HS-5 (cell line): Measurements from ENCODE around the gene FOXA2.
"Not testable (repeated sequence)": the region's sequence is repeated elsewhere in the genome, so short reads cannot be mapped to it uniquely, and the experiment has no call there.

ENCODE experiments used
- DNase-seq: peaks from one replicate; pipeline ENCODE4 v3.0.0-alpha.2; 2012; ENCODE audit warnings: low read depth

FOXA2 gene

GRCh38 chr20:22567944-22568871 is 16.2 kb downstream of the FOXA2 start:
- no peak for DNase-seq

GRCh38 chr20:22566876-22567658 is 17.3 kb downstream of the FOXA2 start:
- DNase-seq, result no peak

GRCh38 chr20:22563062-22563965 is 21.1 kb downstream of the FOXA2 start:
- no peak for DNase-seq

DNA sequence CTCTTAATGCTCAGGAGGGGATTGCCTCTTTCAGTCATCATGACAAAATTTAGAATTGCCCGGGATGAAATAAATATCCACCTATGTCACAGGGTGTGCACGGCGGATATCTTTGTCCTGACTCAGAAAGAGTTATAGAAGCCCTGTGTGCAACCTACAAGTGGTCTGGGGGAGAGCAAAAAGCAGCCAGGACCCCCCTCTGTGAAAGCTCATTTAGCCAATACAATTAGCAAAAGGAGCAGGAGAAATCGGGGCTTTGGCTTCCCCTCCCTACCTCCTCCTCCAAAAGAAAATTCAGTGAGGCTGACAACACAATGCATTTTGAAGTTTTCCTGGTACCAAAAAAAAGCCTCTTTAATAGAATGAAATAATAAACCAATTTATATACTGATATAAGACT is 21.8 kb downstream of the FOXA2 start:
- DNase-seq, result no peak

GRCh38 chr20:22561965-22562577 is 22.3 kb downstream of the FOXA2 start:
- DNase-seq, result no peak

DNA sequence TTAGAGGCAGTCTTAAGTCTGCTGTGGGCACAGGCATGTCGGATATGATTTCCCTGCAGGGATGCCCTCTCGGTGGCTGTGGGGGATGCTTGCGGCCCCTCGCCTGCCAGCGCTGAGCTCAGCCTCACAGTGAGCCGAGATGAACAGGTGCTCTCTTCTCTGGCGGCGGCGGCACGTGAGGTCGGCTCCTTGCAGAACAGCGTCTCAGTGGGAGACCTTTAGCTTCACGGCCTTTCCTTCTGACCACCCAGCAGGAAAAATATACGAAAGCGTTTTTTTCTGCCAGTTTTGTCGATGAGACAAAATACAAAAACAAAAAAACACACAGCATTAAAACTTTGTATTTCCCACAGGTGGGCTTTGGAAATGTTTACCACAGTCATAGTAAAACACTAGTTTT is 23.6 kb downstream of the FOXA2 start:
- DNase-seq, result no peak

GRCh38 chr20:22559711-22560318 is 24.6 kb downstream of the FOXA2 start:
- DNase-seq, result no peak

- DNase-seq, result no peak
Measured at GRCh38 chr20:22557403-22558276, 26.7 kb downstream of the FOXA2 start.

DNA sequence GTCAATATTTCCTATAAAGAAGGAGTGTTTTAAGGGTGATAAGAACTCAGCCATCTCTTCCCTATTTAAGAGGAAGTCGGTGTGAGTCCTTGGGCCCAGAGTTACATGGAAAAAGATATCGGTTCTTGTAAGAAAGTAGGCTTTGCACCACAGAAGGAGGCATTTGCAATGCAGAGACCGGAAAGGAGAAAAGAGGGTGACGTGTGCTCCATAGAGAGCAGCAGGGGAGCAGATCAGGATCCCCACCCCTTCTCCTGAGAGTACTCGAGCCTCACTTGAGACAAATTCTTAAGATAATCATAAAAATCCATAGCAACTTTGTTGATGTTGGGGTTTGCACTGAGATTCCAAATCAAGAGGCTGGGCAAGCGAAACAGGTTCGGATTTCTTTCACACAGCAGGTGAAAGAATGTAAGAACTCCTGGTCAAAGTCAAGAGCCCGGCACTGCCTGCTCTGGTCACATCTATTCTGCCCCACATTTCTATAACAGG is 27.8 kb downstream of the FOXA2 start:
- DNase-seq, result no peak

GRCh38 chr20:22555791-22556564 is 28.4 kb downstream of the FOXA2 start:
- DNase-seq, result no peak

- DNase-seq, result no peak
Measured at GRCh38 chr20:22554391-22554790, 30.0 kb downstream of the FOXA2 start.

GRCh38 chr20:22550514-22550913 is 33.9 kb downstream of the FOXA2 start:
- not testable (repeated sequence) for DNase-seq

DNA sequence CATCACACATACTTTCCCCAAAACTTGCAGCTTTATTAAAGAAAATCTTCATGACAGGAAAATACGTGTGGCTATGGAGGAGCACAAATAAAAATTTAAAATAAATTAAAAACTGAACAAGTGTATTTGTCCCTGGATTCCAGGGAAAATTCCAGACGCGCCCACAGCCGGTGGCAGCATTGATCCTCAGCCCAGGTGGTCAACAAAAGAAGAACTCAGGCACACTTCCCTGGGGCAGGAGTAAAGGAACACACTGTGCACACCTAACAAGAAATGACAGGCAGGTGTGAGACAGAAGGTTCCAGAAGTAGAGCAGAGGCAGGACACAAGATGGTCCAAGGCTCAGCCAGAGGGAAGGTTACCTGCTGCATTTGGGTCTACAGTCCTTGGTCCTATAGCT is 36.3 kb downstream of the FOXA2 start:
- DNase-seq, result no peak

DNA sequence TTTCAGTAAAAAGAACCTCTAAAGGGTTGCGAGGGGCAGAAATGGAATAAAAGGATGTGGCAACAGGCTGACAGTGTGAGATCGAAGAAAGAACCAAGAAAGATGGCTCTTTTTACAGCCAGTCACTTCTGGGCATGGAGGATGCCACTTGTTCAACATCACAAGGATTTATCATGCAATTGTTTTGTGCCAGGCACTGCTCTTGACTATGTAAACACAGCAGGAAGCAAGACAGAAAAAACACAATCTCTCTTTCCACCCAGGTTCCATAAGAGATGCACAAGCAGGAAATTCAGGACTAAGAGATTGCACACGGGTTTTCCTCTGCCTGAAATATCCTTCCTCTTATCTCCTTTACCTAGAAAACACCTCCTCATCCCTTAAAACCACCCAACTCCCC is 38.0 kb downstream of the FOXA2 start:
- DNase-seq, result no peak

DNA sequence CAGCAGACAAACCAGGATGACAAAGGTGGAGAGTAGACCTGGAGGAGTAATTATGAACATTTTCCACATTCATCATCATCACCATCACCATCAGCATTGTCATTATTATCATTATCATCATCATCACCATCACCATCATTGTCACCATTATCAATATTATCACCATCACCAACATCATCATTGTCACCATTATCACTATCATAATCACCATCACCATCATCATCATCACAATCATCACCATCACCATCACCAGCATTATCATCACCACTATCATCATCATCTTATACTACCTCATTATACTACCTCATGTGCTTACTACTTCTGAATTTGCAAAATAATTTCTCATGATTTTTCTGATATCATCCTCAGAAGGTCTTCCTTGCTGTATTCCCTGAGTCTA is 39.3 kb downstream of the FOXA2 start:
- DNase-seq, result no peak

GRCh38 chr20:22544462-22544861 is 39.9 kb downstream of the FOXA2 start:
- DNase-seq, result no peak

DNA sequence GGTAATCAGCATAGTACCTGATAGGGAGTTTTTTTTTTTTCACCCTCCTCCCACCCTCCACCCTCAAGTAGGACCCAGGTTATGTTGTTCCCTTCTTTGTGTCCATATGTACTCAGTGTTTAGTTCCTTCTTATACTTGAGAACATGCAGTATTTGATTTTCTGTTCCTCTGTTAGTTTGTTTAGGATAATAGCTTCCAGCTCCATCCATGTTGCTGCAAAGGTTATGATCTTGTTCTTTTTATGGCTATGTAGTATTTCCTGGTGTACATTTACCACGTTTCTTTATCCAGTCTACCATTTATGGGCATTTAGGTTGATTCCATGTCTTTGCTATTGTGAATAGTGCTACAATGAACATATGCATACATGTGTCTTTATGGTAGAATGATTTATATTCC is 41.9 kb downstream of the FOXA2 start:
- DNase-seq, result no peak

DNA sequence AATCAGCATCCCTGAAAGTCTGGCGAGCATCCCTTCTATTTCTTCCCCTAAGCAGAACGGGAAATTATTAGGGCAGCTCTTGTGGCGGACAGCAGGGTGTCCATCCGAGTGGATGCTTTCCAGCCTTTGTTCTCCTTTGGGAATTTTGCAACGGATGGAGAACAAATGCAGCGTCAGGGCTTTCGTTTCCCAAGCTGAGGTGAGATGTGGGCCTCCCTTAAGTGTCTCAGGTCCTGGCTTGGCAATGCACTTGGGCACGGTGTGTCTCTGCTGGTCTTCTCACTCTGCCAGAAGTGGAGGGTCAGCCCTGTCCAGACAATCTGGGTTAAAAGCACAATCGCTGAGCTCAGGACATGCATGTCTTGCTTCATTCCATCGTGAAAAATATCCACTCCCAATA is 43.5 kb downstream of the FOXA2 start:
- no peak for DNase-seq
